GM21528 (cell line): ENCODE results near the gene PARK7.
"Not testable (repeated sequence)": the region's sequence is repeated elsewhere in the genome, so short reads cannot be mapped to it uniquely, and the experiment has no call there.

Experiments
- ATAC-seq: cut with Tn5 transposase; IDR thresholded peaks from one replicate; pipeline ENCODE4 v1.9.1; 2021; ENCODE audit warnings: mild to moderate bottlenecking, moderate library complexity; ENCODE audit not compliant: unreplicated experiment, low FRiP score

PARK7 gene

DNA sequence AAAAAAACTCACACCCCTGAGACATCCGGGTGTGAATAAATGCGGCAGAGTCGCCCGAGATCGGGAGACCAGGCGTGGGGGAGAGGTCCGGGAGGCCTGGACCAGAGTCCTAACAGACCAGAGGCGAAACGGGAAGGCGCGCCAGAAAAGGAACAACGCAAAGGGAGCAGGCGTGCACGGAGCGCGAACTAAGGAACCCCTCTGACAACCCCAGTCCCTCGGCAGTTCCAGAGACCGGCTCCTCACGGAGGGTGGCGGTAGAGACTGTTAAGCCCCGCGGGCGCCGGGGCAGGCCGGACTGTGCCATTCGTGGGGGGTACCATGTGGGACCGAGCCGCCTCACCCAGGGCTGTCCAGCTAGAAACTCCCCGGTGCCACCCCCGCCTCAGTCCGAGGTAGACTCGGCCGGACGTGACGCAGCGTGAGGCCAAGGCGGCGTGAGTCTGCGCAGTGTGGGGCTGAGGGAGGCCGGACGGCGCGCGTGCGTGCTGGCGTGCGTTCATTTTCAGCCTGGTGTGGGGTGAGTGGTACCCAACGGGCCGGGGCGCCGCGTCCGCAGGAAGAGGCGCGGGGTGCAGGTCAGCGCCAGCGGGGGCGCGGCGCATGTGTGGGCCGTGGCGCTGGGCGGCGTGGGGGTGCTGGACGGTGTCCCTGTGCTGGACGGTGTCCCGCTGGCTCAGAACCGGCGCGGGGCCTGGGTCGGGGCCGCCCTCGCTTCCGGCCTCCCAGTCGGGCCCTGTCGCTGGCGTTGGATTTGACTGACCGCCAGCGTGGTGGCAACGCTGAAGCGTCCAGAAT, at the start of gene PARK7:
Gene PARK7 (plus strand): TSS at position 496 of the 798 bp plus-strand sequence. CDS start 1,075 bp downstream, outside the sequence.
- ATAC-seq = peak; percentile 94

DNA sequence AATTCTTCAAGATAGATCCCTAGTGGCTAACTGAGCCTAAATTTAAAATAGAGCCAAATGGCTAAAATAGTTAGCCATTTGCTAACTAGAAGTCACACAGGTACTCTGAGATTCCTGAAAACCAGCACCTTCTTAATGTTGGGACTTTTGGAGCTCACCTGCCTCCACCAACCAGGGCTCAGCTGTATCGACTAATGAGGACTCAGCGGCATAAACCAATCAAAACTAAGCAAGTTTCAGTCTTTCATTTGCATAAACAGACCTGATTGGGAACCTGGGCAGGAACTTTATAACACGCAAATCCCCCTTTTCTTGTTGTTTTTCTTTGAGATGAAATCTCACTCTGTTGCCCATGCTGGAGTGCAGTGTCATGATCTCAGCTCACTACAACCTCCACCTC, 49.4 kb upstream of the PARK7 start:
- no peak for ATAC-seq

- ATAC-seq = no peak
Measured at GRCh38 chr1:7912743-7913557, 48.6 kb upstream of the PARK7 start.

GRCh38 chr1:7915826-7916500, 45.5 kb upstream of the PARK7 start:
- ATAC-seq = no peak

DNA sequence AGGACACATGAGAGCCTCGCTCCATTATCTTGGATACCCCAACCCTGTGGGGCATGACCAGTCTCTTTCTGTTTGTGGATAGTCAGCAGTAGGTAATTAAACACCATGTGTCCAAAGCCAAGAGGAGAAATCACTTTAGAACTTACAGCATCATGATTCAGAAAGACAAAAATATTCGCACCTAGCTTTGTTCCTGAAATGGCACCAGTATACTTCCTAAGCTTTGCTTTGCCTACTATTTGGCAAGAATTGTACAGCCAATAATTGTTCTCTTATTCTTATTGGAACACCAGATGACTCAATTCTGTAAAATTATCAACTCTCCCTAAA, 45.0 kb upstream of the PARK7 start:
- ATAC-seq = no peak

DNA sequence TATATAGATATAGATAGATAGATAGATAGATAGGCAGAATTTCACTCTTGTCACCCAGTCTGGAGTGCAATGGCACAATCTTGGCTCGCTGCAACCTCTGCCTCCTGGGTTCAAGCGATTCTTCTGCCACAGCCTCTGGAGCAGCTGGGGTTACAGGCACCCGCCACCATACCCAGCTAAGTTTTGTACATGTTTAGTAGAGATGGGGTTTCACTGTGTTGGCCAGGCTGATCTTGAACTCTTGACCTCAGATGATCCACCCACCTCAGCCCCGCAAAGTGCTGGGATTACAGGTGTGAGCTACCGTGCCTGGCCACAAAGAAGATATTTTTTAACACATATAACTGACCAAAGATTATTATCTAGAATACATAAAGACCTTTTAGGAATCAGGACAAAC, 43.5 kb upstream of the PARK7 start:
- ATAC-seq = not testable (repeated sequence)

GRCh38 chr1:7919880-7920279, 41.6 kb upstream of the PARK7 start:
- ATAC-seq = no peak

DNA sequence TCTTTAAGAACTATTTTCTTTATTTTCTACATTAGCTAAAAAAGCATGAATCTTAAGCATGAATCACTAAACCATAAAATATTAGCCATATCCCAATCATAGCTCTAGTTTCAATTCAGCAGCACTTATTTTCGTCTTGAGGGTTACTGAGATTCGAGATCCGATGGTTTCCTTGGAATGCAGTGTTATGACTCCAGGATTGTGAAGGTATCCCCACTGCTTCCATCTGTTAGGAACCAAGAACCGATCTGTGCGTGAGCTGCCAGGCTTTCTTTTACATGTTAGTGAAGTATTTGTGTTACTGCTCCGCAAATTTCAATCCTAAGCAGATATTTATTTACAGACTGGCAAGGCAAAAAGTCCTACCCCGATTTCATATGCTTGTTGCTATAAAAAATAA, 39.7 kb upstream of the PARK7 start:
- ATAC-seq = no peak

GRCh38 chr1:7922301-7922700, 39.2 kb upstream of the PARK7 start:
- no peak for ATAC-seq

- not testable (repeated sequence) for ATAC-seq
Measured at GRCh38 chr1:7927061-7927460, 34.5 kb upstream of the PARK7 start.

GRCh38 chr1:7928247-7928646, 33.3 kb upstream of the PARK7 start:
- ATAC-seq = no peak

- ATAC-seq = no peak
Measured at GRCh38 chr1:7929637-7930036, 31.9 kb upstream of the PARK7 start.

DNA sequence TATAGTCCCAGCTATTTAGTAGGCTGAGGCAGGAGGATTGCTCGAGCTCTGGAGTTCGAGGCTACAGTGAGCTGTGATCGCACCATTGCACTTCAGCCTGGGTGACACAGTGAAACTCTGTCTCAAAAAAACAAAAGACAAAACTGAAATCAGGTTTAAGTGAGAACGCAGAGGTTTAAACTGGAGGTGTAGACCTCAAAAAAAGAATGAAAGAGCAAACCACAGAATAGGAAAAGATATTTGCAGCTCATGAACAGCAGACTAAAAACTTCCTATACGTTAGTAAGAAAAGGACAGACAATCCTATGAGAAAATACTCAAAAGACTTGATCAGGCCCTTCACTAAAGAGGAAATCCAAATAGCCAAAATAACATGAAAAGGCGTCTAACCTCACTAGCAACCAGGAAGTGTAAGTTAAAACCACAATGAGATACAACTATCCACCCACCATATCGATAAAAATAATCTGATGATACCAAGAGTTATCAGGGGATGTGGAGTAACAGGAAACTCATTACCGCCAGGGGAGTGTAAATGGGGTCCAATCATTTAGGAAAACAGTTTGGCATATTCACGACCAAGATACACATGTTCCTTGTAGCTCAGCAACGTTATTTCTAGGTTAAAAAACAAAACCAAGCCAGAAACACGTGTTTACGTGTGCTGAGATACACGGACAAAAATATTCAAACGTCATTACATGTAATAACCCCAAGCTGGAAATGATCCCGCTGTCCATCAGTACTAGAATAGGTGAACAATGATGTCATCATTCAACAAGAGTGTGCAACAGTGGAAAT, 30.7 kb upstream of the PARK7 start:
- no peak for ATAC-seq

DNA sequence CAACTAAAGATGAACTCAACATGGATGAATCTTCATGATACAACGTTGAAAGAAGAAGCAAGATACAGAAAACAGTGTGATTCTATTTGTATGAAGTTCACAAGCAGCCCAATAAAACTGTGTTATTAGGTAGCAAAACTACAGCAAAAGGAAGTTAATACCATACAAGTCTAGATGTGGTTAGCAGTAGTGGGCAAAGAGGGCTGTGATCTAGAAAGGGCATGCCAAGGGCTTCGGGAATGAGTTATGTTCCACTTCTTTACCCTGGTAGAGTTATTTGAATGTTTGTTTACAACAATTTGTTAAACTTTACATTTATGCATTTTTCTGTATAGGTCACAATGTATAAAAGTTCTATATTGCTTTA, 30.1 kb upstream of the PARK7 start:
- ATAC-seq = no peak

GRCh38 chr1:7932524-7933138, 28.9 kb upstream of the PARK7 start:
- ATAC-seq = no peak

- ATAC-seq = no peak
Measured at GRCh38 chr1:7938070-7938469, 23.4 kb upstream of the PARK7 start.

DNA sequence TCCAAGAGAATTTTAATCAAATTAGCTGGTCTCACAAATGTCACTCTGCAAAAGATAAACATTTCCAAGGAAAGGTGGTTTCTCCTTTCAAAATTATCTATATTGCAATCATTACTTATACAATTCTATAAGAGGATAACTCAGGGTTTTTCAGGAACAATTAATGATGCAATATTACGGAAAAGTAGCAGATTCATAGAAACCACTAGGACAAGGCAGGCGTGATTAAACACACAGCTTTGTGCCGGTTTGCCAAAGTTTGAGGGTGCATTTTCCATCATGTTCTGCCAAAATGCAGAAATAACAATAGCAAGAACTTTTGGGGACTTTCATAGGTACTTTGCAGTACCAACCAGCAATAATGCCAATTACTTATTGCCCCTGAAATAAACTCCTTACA, 21.5 kb upstream of the PARK7 start:
- no peak for ATAC-seq

- ATAC-seq = no peak
Measured at GRCh38 chr1:7940745-7941436, 20.6 kb upstream of the PARK7 start, which contains the start of gene TNFRSF9. TNFRSF9 (minus strand) TSS chr1:7940839; CDS start chr1:7939994, 845 bp downstream.

- ATAC-seq = no peak
Measured at GRCh38 chr1:7941437-7941793, 20.1 kb upstream of the PARK7 start.
